Measurements from ENCODE around the gene ITGB5. TPM values are rescaled to one million over a fixed set of nuclear protein-coding genes. Genes with fewer than 3 reads are reported as not detected.

ITGB5 gene
- total RNA-seq, 1 donor from 2014 or later: 46.0 TPM

DNA sequence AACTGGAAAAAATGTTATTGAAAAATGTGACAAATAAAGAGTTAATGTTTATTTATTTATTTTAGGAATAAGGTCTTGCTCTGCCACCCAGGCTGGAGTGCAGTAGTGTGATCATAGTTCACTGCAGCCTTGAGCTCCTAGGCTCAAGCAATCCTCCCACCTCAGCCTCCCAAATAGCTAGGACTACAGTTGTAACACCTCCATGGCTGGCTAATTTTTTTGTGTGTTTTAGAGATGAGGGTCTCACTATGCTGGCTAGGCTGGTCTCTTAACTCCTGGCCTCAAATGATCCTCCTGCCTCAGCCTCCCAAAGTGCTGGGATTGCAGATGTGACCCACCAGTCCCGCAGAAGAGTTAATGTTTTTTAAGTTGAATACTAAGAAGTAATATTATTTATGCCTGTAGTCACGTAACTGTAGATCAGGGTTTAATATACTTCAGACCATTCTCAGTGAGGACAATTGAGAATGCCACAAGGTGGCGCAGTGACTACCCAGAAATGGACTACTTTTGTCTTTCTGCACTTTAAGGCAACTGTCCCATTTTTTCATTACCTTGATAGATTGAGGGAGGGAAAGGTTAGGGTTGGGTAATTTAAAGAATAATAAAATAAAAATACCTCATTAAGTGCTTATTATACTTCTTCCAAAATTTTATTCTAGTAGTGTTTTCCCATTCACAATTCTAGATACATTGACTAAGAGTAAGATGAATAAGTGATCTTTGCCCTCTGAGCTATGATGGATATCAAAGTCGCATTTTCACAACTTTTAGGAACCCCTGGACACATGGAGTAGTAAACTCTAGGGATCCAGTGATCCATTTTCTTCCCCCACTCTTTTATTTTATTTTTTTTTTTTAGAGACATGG, 41.4 kb upstream of the ITGB5 start:
- no peak for DNase-seq (ENCODE audit: extremely low spot score, unreplicated experiment)
- H3K4me1 Mint-ChIP-seq (ENCODE audit: unreplicated experiment): peaks cover 10% of the 10 kb centered on the region
- no peak overlapping the region for H3K27ac Mint-ChIP-seq
- peaks cover 9% of the 10 kb centered on the region for H3K27me3 Mint-ChIP-seq
- no peak overlapping the region for H3K4me3 Mint-ChIP-seq
- TF ChIP-seq, protein P1, sequence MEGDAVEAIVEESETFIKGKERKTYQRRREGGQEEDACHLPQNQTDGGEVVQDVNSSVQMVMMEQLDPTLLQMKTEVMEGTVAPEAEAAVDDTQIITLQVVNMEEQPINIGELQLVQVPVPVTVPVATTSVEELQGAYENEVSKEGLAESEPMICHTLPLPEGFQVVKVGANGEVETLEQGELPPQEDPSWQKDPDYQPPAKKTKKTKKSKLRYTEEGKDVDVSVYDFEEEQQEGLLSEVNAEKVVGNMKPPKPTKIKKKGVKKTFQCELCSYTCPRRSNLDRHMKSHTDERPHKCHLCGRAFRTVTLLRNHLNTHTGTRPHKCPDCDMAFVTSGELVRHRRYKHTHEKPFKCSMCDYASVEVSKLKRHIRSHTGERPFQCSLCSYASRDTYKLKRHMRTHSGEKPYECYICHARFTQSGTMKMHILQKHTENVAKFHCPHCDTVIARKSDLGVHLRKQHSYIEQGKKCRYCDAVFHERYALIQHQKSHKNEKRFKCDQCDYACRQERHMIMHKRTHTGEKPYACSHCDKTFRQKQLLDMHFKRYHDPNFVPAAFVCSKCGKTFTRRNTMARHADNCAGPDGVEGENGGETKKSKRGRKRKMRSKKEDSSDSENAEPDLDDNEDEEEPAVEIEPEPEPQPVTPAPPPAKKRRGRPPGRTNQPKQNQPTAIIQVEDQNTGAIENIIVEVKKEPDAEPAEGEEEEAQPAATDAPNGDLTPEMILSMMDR (conservative IDR thresholded peaks at IDR 0.05): peak; percentile 87
- H3K9me3 Mint-ChIP-seq: no peaks in the 10 kb centered on the region
- H3K36me3 Mint-ChIP-seq: no peaks in the 10 kb centered on the region

DNA sequence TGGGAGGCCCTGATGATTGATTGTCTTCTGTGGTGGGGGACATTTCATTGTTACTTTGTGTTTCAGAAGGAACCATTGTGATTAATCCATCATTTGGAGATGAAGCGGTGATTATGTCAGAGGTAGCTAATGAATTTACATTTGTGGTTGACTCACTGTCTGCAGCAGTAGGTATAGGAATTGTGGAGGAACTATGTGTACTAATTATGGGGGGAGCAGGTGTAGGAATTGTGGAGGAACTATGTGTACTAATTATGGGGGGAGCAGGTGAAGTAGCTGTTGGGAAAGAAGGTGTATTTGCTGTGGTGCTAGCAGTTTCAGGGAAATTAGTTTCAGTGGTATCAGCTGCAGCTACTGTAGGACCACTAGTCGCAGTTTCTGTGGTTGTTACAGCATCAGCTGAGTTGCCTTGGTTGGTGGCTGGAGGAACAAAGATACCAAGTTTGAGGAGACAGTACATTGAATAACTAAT, 40.4 kb upstream of the ITGB5 start:
- no peaks in the 10 kb centered on the region for H3K9me3 Mint-ChIP-seq
- H3K27ac Mint-ChIP-seq: no peak overlapping the region
- H3K36me3 Mint-ChIP-seq: no peaks in the 10 kb centered on the region
- peaks cover 5% of the 10 kb centered on the region for H3K4me1 Mint-ChIP-seq (ENCODE audit: unreplicated experiment)
- H3K4me3 Mint-ChIP-seq: no peak overlapping the region
- TF ChIP-seq, protein P1 (conservative IDR thresholded peaks at IDR 0.05): no peak
- H3K27me3 Mint-ChIP-seq: peaks cover 8% of the 10 kb centered on the region
- DNase-seq (ENCODE audit: extremely low spot score, unreplicated experiment): no peak

DNA sequence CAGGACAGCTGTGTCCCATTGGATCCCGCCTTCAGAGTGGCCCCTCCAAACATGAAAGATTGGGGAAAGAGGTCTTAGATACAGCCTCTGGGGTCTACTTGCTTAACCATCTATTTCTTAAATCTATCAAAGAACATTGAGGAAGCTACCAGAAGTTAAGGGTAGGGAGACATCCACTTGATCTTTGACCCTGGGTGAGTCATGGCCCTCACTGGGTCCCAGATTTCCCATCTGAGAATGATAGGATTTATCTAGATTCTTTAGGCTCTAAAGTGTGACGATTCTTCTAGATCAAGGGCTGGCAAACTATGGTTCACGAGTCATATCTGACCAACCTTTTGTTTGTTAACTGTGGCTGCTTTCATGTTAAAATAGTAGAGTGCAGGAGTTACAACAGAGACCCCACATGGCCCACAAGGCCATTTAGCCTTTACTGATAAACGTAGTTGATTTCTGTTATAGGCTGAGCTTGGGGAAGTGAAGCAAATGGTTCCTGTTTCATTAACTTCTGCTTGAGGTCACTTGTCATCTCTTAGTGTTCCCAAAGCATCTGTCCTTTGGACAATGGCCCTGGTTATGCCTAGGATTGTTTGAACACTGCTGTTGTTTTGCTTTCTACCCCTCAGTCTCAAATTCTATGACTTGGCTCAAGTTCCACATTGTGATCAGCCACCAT, 39.4 kb upstream of the ITGB5 start:
- Mint-ChIP-seq H3K27me3 (peaks cover 7% of the 10 kb centered on the region), H3K9me3 (no peaks in the 10 kb centered on the region), H3K27ac (no peak overlapping the region), H3K4me1 (ENCODE audit: unreplicated experiment) (peaks cover 5% of the 10 kb centered on the region), H3K36me3 (no peaks in the 10 kb centered on the region), H3K4me3 (no peak overlapping the region)
- no peak for DNase-seq (ENCODE audit: extremely low spot score, unreplicated experiment)
- TF ChIP-seq, protein P1 (conservative IDR thresholded peaks at IDR 0.05): no peak

DNA sequence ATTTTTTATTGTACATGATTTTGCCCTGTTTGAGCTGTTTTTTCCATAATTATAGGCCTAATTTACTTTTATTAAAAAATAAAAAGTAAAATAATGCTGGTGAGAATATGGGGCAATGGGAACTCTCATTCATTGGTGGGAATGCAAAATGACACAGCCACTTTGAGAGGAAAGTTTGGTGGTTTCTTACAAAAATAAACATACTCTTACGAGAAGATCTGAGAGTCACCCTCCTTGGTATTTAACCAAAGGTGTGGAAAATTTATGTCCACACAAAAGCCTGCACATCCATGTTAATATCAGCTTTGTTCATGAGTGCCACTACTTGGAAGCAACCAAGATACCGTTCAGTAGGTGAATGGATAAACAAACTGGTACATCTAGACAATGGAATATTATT, 37.6 kb upstream of the ITGB5 start:
- DNase-seq (ENCODE audit: extremely low spot score, unreplicated experiment): no peak
- Mint-ChIP-seq H3K27me3 (peaks cover 7% of the 10 kb centered on the region), H3K4me1 (ENCODE audit: unreplicated experiment) (no peaks in the 10 kb centered on the region), H3K4me3 (no peak overlapping the region), H3K36me3 (no peaks in the 10 kb centered on the region), H3K9me3 (no peaks in the 10 kb centered on the region), H3K27ac (no peak overlapping the region)
- TF ChIP-seq, protein P1 (conservative IDR thresholded peaks at IDR 0.05): no peak

DNA sequence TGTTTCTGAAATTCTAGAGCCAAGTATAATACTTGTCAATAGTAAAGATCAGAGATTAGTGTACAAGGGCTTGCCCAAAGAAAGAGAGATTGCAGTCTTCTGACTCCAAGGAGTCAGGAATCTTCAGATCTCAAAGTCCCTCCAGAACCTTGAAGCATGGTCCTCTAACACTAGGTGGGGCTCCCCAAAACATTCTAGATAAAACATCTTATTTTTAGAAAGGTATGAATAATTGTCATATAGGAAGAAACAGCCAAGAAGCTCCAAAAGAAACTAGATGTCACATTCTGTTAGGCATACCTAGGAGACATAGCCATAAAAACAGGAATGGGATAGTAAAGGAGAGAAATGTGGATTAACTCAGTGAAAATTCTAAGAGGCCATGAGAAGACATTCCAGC, 36.7 kb upstream of the ITGB5 start:
- H3K9me3 Mint-ChIP-seq: no peaks in the 10 kb centered on the region
- no peaks in the 10 kb centered on the region for H3K36me3 Mint-ChIP-seq
- H3K27ac Mint-ChIP-seq: no peak overlapping the region
- no peak for DNase-seq (ENCODE audit: extremely low spot score, unreplicated experiment)
- peaks cover 7% of the 10 kb centered on the region for H3K27me3 Mint-ChIP-seq
- H3K4me3 Mint-ChIP-seq: no peak overlapping the region
- H3K4me1 Mint-ChIP-seq (ENCODE audit: unreplicated experiment): no peaks in the 10 kb centered on the region
- TF ChIP-seq, protein P1 (conservative IDR thresholded peaks at IDR 0.05): no peak
